GM10248 (cell line): ENCODE measurements around the gene CD84.

Source experiments
- CTCF ChIA-PET: fragments of 300-600 bp; sonication (Branson Sonifier 250); formaldehyde crosslinking; extraction: SDS; loops from one replicate; lab custom pipeline; 2021; ENCODE audit warnings: antibody characterized with exemption; lab: Yijun Ruan, JAX
- POLR2A ChIA-PET: fragments of 350-650 bp; sonication (Branson Sonifier 250); formaldehyde crosslinking; extraction: SDS; loops from one replicate; lab custom pipeline; 2020; ENCODE audit warnings: antibody characterized with exemption; lab: Yijun Ruan, JAX
- DNase-seq: peaks from one replicate; pipeline ENCODE4 v3.0.0; 2012; ENCODE audit errors: extremely low spot score
- CTCF ChIP-seq: IDR thresholded peaks from 2 replicates; pipeline ENCODE4 v1.5.1; 2012; ENCODE audit warnings: mild to moderate bottlenecking, low read depth; ENCODE audit errors: extremely low read depth, missing control alignments, control extremely low read depth

CD84 gene

GRCh38 chr1:160578525-160579191 lies 638 bp downstream of the CD84 start:
- ChIA-PET POLR2A (no interaction called here), CTCF (interaction anchor here (0.8 to 9.1 kb wide), 7 partner anchors 14 to 150 kb away, joined by 3 to 54 read pairs (median 4); no protein-coding TSS in a partner anchor)
- no peak for DNase-seq
- TF ChIP-seq CTCF: no peak

GRCh38 chr1:160578175-160578524 lies 1.1 kb downstream of the CD84 start:
- no peak for TF ChIP-seq CTCF
- ChIA-PET POLR2A (no interaction called here), CTCF (interaction anchor here (0.8 to 9.1 kb wide), 11 partner anchors 14 to 150 kb away, joined by 3 to 54 read pairs (median 4); no protein-coding TSS in a partner anchor)
- no peak for DNase-seq

- no peak for TF ChIP-seq CTCF
- no peak for DNase-seq
- CTCF ChIA-PET: interaction anchor here (0.8 to 9.1 kb wide), 13 partner anchors 11 to 150 kb away, joined by 3 to 54 read pairs (median 4); no protein-coding TSS in a partner anchor
- POLR2A ChIA-PET: no interaction called here
These were observed 1.6 kb downstream of the CD84 start for GRCh38 chr1:160577671-160578070.

- ChIA-PET CTCF (interaction anchor here (0.9 to 9.1 kb wide), 6 partner anchors 20 to 32 kb away, joined by 3 to 54 read pairs (median 4); no protein-coding TSS in a partner anchor), POLR2A (no interaction called here)
- no peak for TF ChIP-seq CTCF
- no peak for DNase-seq
These were observed 2.4 kb downstream of the CD84 start for GRCh38 chr1:160576884-160577283.

GRCh38 chr1:160576390-160576789 lies 2.9 kb downstream of the CD84 start:
- DNase-seq: no peak
- ChIA-PET CTCF (interaction anchor here (1.0 to 9.1 kb wide), 5 partner anchors 21 to 148 kb away, joined by 3 to 54 read pairs (median 6); no protein-coding TSS in a partner anchor), POLR2A (no interaction called here)
- no peak for TF ChIP-seq CTCF

GRCh38 chr1:160575112-160575664 lies 4.1 kb downstream of the CD84 start:
- TF ChIP-seq CTCF: no peak
- DNase-seq: peak; percentile 22
- ChIA-PET POLR2A (no interaction called here), CTCF (interaction anchor here (1.0 to 9.1 kb wide), 9 partner anchors 9 to 199 kb away, joined by 3 to 54 read pairs (median 4); no protein-coding TSS in a partner anchor)
